ENCODE data around the gene RHEB.

Gene RHEB

GRCh38 chr7:151503902-151504714 lies 15.6 kb downstream of the RHEB start:
- no peak for DNase-seq (ENCODE audit: low spot score)

- DNase-seq (ENCODE audit: low spot score), result no peak
Observed at GRCh38 chr7:151501676-151502075, 18.0 kb downstream of the RHEB start.

- no peak for DNase-seq (ENCODE audit: low spot score)
Observed at GRCh38 chr7:151498495-151498894, 21.2 kb downstream of the RHEB start.

DNA sequence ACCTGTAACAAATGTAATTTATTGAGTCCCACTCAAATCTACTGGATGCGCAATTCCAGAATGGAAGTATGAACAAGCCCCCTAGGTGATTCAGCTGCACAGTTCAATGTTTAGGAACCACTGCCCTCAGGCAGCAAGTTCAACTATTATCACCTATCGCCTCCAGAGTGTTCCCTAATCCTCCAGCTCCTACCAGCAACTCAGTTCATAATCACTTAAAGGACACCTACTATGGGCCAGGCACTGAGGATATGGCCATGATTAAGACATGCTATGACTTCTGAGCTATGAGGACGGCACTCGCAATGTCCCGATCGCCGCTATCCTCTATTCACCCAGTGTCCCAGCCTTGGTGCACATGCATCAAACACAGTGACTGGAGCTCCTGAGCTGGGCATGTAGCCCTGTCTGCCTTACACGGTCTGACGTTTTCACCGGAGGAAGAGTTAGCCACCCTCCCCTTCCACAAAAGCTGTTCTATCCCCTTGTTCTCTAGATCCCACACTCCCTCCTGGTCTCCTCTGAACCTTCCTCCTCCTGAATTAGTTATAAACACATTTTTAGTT lies 22.3 kb downstream of the RHEB start:
- no peak for DNase-seq (ENCODE audit: low spot score)

- no peak for DNase-seq (ENCODE audit: low spot score)
Observed at GRCh38 chr7:151495360-151495759, 24.3 kb downstream of the RHEB start.

- no peak for DNase-seq (ENCODE audit: low spot score)
Observed at GRCh38 chr7:151494298-151495284, 25.1 kb downstream of the RHEB start.

DNA sequence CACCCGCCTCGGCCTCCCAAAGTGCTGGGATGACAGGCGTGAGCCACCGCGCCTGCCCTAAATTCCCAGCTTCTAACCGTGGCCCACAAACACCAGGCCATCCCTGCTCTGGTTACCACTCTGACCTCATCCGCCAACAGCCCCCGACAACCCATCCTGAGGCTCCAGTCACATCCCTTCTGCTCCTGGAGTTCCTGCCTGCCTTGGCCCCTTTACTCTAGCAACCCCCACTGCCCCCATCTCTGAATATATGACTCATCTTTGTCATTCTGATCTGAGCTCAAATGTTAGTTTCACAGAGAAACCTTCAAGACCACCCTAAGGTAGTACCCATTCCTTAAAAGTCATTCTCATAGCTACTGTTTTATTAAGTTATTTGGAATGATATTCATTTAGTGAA lies 26.6 kb downstream of the RHEB start:
- no peak for DNase-seq (ENCODE audit: low spot score)

- no peak for DNase-seq (ENCODE audit: low spot score)
Observed at GRCh38 chr7:151491859-151492258, 27.8 kb downstream of the RHEB start.

DNA sequence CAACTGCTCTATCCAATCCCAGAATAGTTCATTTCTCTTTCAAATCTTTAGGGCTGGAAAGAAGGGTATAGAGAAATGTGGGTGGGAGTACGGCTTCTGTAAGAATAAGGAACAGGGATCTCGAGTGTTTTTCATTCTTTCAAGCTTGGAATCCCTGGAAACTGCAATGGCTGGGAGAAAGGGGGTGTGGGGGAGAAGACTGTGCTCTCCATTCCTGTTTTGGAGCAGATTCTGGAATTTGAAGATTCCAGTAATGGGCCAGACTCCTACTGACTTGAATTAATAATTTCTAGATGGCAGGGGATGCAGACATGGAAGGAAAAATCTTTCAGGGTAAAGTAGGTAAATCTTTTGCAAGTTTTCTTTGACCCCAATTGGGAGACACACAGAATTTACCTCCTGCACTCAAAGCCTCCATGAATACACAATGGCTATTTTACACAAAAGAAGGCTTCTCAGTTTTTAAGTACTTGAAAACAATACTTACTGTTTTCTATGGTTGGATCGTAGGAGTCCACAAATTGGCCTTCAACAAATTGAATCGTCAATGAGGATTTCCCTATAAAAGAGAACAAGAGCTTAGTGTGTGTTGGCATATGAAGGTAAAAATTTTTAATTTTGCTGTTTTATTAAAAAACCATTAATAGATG lies 29.1 kb downstream of the RHEB start:
- no peak for DNase-seq (ENCODE audit: low spot score)

GRCh38 chr7:151489498-151489897 lies 30.2 kb downstream of the RHEB start:
- DNase-seq (ENCODE audit: low spot score), result no peak

DNA sequence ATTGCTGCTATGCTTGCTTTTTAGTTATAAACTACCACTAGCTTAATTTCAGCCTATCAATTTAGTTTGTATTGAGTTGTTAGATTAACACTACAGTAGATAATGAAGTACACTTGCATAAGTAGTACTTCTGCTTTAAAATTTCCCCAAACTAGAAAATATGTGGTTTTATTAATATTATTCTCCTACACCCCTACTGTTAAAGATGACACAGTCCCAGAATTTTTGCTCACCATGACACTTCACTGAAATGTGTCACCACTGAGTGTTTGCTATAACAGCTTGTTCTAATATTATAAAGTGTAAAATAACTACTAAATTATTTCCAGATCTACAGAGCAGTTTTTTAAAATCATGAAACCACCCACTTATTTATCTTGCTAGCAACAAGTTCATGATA lies 31.6 kb downstream of the RHEB start:
- no peak for DNase-seq (ENCODE audit: low spot score)

- DNase-seq (ENCODE audit: low spot score), result no peak
Observed at GRCh38 chr7:151487228-151487627, 32.5 kb downstream of the RHEB start.

- no peak for DNase-seq (ENCODE audit: low spot score)
Observed at GRCh38 chr7:151486074-151486473, 33.6 kb downstream of the RHEB start.

GRCh38 chr7:151484971-151485707 lies 34.6 kb downstream of the RHEB start:
- DNase-seq (ENCODE audit: low spot score), result no peak

- DNase-seq (ENCODE audit: low spot score), result no peak
Observed at GRCh38 chr7:151483711-151483983, 36.0 kb downstream of the RHEB start.

DNA sequence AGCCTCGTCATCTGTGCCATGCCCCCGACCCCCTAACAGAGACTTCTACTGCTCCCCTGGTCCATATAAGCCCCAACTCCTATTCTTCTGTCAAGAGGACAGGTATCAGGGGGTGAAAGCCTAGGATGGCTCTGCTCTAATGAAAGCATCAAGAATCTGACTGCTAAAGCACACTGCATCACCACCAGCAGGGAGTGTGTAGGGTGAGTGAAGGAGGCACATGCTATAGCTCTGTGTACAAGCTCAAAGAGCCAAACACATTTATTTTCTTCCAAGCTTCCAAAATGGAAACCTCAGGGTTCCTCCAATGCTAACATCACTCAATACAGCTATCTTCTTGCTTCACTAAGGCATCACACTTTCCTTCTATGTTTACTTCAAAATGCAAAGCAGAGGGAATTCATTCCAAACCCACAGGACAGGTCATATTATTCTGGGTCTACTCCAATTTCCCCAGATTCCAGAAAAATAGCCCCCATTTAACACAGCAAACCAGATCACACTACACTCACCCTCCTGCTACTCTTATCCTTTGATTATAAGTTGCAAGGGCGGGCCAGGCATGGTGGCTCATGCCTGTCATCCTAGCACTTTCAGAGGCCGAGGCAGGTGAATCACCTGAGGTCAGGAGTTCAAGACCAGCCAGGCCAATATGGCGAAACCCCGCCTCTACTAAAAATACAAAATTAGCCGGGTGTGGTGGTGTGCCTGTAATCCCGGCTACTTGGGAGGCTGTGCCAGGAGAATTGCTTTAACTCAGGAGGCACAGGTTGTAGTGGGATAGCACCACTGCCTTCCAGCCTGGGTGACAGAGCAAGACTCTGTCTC lies 36.6 kb downstream of the RHEB start:
- DNase-seq (ENCODE audit: low spot score), result no peak

- DNase-seq (ENCODE audit: low spot score), result no peak
Observed at GRCh38 chr7:151481650-151482505, 37.8 kb downstream of the RHEB start.

- DNase-seq (ENCODE audit: low spot score), result no peak
Observed at GRCh38 chr7:151477867-151478266, 41.8 kb downstream of the RHEB start.

DNA sequence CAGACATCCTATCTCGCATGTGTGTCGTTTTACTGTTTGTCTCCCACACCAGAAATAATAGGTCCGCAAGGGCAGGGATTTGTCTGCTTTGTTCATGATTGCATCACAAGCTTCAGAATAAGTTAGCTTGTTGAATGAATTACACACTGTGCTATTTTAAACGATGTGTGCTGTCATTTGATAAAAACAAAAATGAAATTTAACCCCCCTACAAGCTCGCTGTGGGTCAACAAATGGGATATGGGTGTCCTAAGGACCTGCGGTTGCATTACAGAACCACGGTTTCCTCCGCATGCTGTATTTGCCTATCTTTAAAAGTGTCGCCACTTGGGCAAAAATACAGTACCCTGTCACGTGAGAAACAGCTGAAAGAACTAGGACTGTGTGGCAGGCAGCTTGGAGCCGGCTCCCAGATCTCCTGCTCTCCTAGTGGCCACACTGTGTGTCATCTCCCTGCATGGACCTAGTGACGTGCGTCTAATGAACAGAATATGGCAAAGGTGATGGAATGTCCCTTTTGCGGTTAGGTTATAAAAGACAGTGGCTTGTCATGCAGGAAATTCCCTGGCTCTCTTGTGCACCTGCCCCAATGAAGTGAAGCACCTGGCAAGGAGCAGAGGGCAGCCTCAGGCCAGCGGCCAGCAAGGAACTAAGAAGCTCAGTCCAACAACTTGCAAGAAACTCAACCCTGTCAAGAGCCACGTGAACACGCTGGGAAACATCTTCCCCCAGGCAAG lies 46.9 kb downstream of the RHEB start:
- DNase-seq (ENCODE audit: low spot score), result no peak
